Measurements from ENCODE around the gene PDLIM7. TPM values are rescaled to one million over a fixed set of nuclear protein-coding genes. Genes with fewer than 3 reads are reported as not detected.

Gene PDLIM7
- total RNA-seq, 1 donor from 2014 or later = 118 TPM

DNA sequence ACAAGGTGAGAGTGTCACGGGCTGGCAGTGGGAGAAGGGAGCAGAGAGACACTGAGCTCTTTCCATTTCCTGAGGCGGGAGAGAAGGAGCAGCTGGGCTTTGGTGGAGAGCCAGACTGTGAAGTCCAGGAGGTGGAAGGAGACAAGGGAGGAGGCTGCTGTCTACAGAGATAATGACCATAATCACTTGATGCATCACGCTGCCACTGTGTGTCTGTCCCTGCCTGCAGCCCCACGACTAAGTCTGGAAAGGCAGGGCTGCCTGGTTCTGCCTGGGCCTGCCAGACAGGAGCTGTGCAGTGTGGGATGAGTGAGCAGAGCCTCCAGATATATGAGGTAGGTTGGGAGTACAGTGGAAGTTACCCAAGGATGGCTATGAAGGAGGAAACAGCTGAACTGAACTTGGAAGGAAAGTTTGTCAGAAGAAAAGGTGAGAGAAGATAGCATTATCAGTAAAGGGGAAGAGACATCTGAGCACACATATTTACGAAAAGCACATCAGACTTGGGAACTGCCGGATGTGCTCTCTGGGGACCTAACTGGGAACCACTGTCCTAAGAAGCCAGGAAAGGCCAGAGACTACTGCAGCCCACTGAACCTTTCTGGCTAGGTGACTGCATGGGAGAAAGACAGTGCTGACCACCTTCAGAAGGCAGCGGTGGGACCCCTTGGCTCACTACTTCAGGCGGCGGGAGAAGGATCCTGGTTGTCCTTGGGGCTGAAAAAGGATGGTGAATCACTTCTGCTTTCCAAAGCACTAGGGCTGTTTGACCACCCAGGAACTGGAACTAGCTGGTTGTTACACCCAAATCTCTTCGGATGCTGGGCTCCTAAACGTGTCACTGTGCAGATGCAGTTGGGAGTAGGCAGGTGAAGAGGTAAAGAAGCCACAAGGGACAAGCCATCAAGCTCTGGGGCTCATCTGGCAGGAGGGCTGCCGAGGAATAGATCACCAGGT is 32.1 kb upstream of the PDLIM7 start:
- DNase-seq (ENCODE audit: extremely low spot score in 2 of 2) = no peak
- Histone ChIP-seq H3K27me3 (no peaks in the 10 kb centered on the region), H3K9me3 (no peaks in the 10 kb centered on the region), H3K27ac (no peak overlapping the region), H3K36me3 (peaks cover 0 to 74% of the 10 kb centered on the region in 2 donors), H3K4me3 (no peak overlapping the region), H3K4me1 (peaks cover 9% of the 10 kb centered on the region)
- TF ChIP-seq, protein P1, sequence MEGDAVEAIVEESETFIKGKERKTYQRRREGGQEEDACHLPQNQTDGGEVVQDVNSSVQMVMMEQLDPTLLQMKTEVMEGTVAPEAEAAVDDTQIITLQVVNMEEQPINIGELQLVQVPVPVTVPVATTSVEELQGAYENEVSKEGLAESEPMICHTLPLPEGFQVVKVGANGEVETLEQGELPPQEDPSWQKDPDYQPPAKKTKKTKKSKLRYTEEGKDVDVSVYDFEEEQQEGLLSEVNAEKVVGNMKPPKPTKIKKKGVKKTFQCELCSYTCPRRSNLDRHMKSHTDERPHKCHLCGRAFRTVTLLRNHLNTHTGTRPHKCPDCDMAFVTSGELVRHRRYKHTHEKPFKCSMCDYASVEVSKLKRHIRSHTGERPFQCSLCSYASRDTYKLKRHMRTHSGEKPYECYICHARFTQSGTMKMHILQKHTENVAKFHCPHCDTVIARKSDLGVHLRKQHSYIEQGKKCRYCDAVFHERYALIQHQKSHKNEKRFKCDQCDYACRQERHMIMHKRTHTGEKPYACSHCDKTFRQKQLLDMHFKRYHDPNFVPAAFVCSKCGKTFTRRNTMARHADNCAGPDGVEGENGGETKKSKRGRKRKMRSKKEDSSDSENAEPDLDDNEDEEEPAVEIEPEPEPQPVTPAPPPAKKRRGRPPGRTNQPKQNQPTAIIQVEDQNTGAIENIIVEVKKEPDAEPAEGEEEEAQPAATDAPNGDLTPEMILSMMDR (IDR thresholded peaks at IDR 0.05) = no peak
- TF ChIP-seq POLR2A (IDR thresholded peaks at IDR 0.05) = no peak
- no peak for TF ChIP-seq POLR2AphosphoS5 (IDR thresholded peaks at IDR 0.05; ENCODE audit: insufficient read depth in 1 of 2, low read depth in 1 of 2)
- intact Hi-C loops (cut with DNase I) = no loop called here

DNA sequence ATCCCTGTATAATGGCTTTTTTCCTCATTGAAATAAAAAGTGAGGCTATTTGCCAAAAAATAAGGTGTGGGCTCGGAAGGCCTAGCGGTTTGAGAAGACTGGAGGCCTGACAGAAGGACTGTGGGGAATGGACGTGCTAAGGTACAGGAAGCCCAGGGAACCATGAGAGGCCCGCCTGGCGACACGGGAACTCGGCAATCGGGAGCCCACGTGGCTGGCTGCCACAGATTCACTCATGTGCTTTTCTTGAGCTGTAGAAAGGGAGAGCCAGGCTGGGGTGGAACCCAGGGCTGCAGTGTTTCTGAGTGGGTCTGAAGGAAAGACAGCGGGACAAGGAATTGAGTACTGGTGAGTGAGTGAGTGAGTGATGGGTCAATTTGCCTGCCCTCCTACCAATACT is 31.2 kb upstream of the PDLIM7 start:
- Histone ChIP-seq H3K9me3 (no peaks in the 10 kb centered on the region), H3K4me1 (peaks cover 9% of the 10 kb centered on the region), H3K27ac (no peak overlapping the region), H3K4me3 (no peak overlapping the region), H3K27me3 (no peaks in the 10 kb centered on the region), H3K36me3 (peaks cover 0 to 73% of the 10 kb centered on the region in 2 donors)
- TF ChIP-seq POLR2A (IDR thresholded peaks at IDR 0.05) = no peak
- TF ChIP-seq, protein P1 (IDR thresholded peaks at IDR 0.05) = no peak
- TF ChIP-seq POLR2AphosphoS5 (IDR thresholded peaks at IDR 0.05; ENCODE audit: insufficient read depth in 1 of 2, low read depth in 1 of 2) = no peak
- intact Hi-C loops (cut with DNase I) = no loop called here
- DNase-seq (ENCODE audit: extremely low spot score in 2 of 2) = no peak

DNA sequence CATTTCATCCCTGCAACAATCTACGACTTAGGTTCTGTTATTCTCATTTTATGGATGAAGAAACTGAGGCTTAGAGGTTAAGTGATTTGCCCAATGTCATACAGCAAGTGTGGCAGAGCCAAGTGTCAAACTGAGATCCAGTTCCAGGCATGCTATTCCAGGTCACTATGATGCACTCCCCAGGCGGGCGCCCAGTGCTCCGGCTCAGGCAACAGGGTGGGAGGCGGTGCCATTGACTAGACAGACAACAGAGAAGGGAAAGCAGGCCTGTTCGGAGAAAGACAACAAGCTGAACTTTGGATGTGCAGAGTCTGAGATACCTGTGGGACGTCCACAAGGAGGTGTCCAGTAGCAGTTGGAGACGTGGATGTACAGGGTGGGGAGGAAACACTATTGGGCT is 30.2 kb upstream of the PDLIM7 start:
- Histone ChIP-seq H3K36me3 (peaks cover 0 to 70% of the 10 kb centered on the region in 2 donors), H3K4me3 (no peak overlapping the region), H3K27me3 (no peaks in the 10 kb centered on the region), H3K27ac (no peak overlapping the region), H3K9me3 (no peaks in the 10 kb centered on the region), H3K4me1 (peaks cover 9% of the 10 kb centered on the region)
- TF ChIP-seq POLR2AphosphoS5 (IDR thresholded peaks at IDR 0.05; ENCODE audit: insufficient read depth in 1 of 2, low read depth in 1 of 2) (no peak), POLR2A (IDR thresholded peaks at IDR 0.05) (no peak)
- TF ChIP-seq, protein P1 (IDR thresholded peaks at IDR 0.05) = no peak
- intact Hi-C loops (cut with DNase I) = no loop called here
- no peak for DNase-seq (ENCODE audit: extremely low spot score in 2 of 2)

GRCh38 chr5:177526791-177527190 is 29.4 kb upstream of the PDLIM7 start:
- H3K4me1 ChIP-seq = peaks cover 9% of the 10 kb centered on the region
- no peak for DNase-seq (ENCODE audit: extremely low spot score in 2 of 2)
- no peaks in the 10 kb centered on the region for H3K27me3 ChIP-seq
- no peak overlapping the region for H3K27ac ChIP-seq
- intact Hi-C loops (cut with DNase I) = no loop called here
- no peak for TF ChIP-seq POLR2AphosphoS5 (IDR thresholded peaks at IDR 0.05; ENCODE audit: insufficient read depth in 1 of 2, low read depth in 1 of 2)
- no peak for TF ChIP-seq POLR2A (IDR thresholded peaks at IDR 0.05)
- TF ChIP-seq, protein P1 (IDR thresholded peaks at IDR 0.05) = no peak
- no peaks in the 10 kb centered on the region for H3K9me3 ChIP-seq
- H3K36me3 ChIP-seq = peaks cover 0 to 74% of the 10 kb centered on the region in 2 donors
- H3K4me3 ChIP-seq = no peak overlapping the region

DNA sequence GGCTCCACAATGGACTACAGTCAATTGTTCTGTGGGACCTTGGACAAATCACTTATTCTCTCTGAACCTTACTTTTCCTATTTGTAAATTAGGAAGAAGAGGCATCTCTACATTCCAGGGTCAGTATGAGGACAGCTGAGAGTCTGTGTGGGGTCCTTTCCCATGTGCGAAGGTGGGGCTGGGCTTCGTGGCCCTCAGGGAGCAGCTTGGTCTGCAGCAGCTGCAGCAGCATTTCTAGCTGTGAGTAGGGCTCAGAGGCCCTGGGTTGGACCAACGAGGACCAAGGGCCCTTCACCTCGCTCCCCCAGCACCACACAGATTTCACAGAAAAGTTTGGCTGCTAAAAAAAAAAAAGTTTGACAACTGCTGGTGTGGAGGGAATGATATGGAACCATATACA is 28.8 kb upstream of the PDLIM7 start:
- H3K4me1 ChIP-seq = peaks cover 9% of the 10 kb centered on the region
- TF ChIP-seq POLR2AphosphoS5 (IDR thresholded peaks at IDR 0.05; ENCODE audit: insufficient read depth in 1 of 2, low read depth in 1 of 2) (no peak), POLR2A (IDR thresholded peaks at IDR 0.05) (no peak)
- TF ChIP-seq, protein P1 (IDR thresholded peaks at IDR 0.05) = no peak
- no peak overlapping the region for H3K4me3 ChIP-seq
- H3K27ac ChIP-seq = no peak overlapping the region
- intact Hi-C loops (cut with DNase I) = no loop called here
- DNase-seq (ENCODE audit: extremely low spot score in 2 of 2) = no peak
- peaks cover 0 to 74% of the 10 kb centered on the region in 2 donors for H3K36me3 ChIP-seq
- H3K9me3 ChIP-seq = no peaks in the 10 kb centered on the region
- no peaks in the 10 kb centered on the region for H3K27me3 ChIP-seq

Measured in vagina (tissue), 2 donors.